Stimulated activated CD4-positive, alpha-beta T cell treated with anti-CD3 and anti-CD28 coated beads, Interleukin-4, amount 100 ng/mL, for 1 hour (primary cell): ENCODE results near the gene CRACDL.

Experiments used
- DNase-seq: peaks from one replicate; pipeline ENCODE4 v3.0.0-alpha.2; 2020

Gene CRACDL

GRCh38 chr2:98935777-98936352 lies at the start of gene CRACDL:
Gene CRACDL, minus strand, starts transcription at chr2:98936225. Its CDS starts 89,425 bp downstream, at chr2:98846800.
- DNase-seq: peak; percentile 21

- no peak for DNase-seq
Measured at GRCh38 chr2:98975611-98976010, 39.6 kb upstream of the CRACDL start.

- DNase-seq: no peak
Measured at GRCh38 chr2:98972582-98973167, 36.6 kb upstream of the CRACDL start.

GRCh38 chr2:98959810-98960507 lies 23.9 kb upstream of the CRACDL start:
- no peak for DNase-seq

GRCh38 chr2:98952966-98953365 lies 16.9 kb upstream of the CRACDL start:
- no peak for DNase-seq

- DNase-seq: no peak
Measured at GRCh38 chr2:98948956-98949739, 13.1 kb upstream of the CRACDL start.

- DNase-seq: no peak
Measured at GRCh38 chr2:98947554-98947953, 11.5 kb upstream of the CRACDL start.

GRCh38 chr2:98946855-98947254 lies 10.8 kb upstream of the CRACDL start:
- DNase-seq: no peak

GRCh38 chr2:98944775-98945174 lies 8.8 kb upstream of the CRACDL start:
- no peak for DNase-seq

- no peak for DNase-seq
Measured at GRCh38 chr2:98940102-98940501, 4.1 kb upstream of the CRACDL start.

GRCh38 chr2:98937906-98938305 lies 1.9 kb upstream of the CRACDL start:
- no peak for DNase-seq

- peak; percentile 28 for DNase-seq
Measured at GRCh38 chr2:98936353-98937351, 627 bp upstream of the CRACDL start.

- DNase-seq: no peak
Measured at GRCh38 chr2:98935111-98935770, 784 bp downstream of the CRACDL start.

GRCh38 chr2:98932778-98933343 lies 3.2 kb downstream of the CRACDL start:
- no peak for DNase-seq

- no peak for DNase-seq
Measured at GRCh38 chr2:98932164-98932563, 3.9 kb downstream of the CRACDL start.

GRCh38 chr2:98931596-98931995 lies 4.4 kb downstream of the CRACDL start:
- DNase-seq: no peak

GRCh38 chr2:98929920-98930319 lies 6.1 kb downstream of the CRACDL start:
- no peak for DNase-seq

GRCh38 chr2:98928242-98928641 lies 7.8 kb downstream of the CRACDL start:
- DNase-seq: no peak

- no peak for DNase-seq
Measured at GRCh38 chr2:98927027-98927426, 9.0 kb downstream of the CRACDL start.

- no peak for DNase-seq
Measured at GRCh38 chr2:98926601-98927000, 9.4 kb downstream of the CRACDL start.

GRCh38 chr2:98924910-98925309 lies 11.1 kb downstream of the CRACDL start:
- no peak for DNase-seq
